ENCODE results near the gene ATAD3B. TPM values are rescaled to one million over a fixed set of nuclear protein-coding genes. Genes with fewer than 3 reads are reported as not detected.

The ATAD3B gene
- polyA plus RNA-seq, 2 of the 4 experiments (the other 2 are of a cell fraction), result 0.21 to 0.99 TPM

- DNase-seq (ENCODE audit: low read depth in 1 of 2, low spot score in 1 of 2) (no peak), FAIRE-seq (no peak), ATAC-seq (no peak)
- POLR2A ChIA-PET, result no interaction called here
- Histone ChIP-seq H3K4me3 (no peak overlapping the region), H3K4me1 (no peaks in the 10 kb centered on the region), H3K27ac (no peak overlapping the region), H3K4me2 (no peak overlapping the region), H3K9me3 (no peaks in the 10 kb centered on the region)
- no CpG with 5 or more reads among the region's 18 CpGs for whole genome bisulfite sequencing (ENCODE audit: missing lambda C conversion rate)
- CTCF ChIA-PET, result no interaction called here
- TF ChIP-seq MAZ (IDR thresholded peaks at IDR 0.05; ENCODE audit: borderline replicate concordance, low read depth, low read length) (no peak), JUN (IDR thresholded peaks at IDR 0.05) (no peak), RAD21 (conservative IDR thresholded peaks at IDR 0.05 in 1 of 2, IDR thresholded peaks at IDR 0.05 in 1 of 2) (no peak), RNF2 (IDR thresholded peaks at IDR 0.05; ENCODE audit: borderline replicate concordance, low read depth) (no peak)
Measured at GRCh38 chr1:1487701-1488100, 16.1 kb downstream of the ATAD3B start.

GRCh38 chr1:1489231-1489630 is 17.7 kb downstream of the ATAD3B start:
- FAIRE-seq, result no peak
- ChIA-PET CTCF (no interaction called here), POLR2A (no interaction called here)
- DNase-seq (ENCODE audit: low read depth in 1 of 2, low spot score in 1 of 2), result no peak
- Histone ChIP-seq H3K9me3 (no peaks in the 10 kb centered on the region), H3K4me2 (no peak overlapping the region), H3K4me1 (no peaks in the 10 kb centered on the region), H3K4me3 (no peak overlapping the region), H3K27ac (no peak overlapping the region)
- no peak for ATAC-seq
- no peak for TF ChIP-seq PHF8 (IDR thresholded peaks at IDR 0.05; ENCODE audit: borderline replicate concordance, low read depth)
- no peak for TF ChIP-seq ELK1 (IDR thresholded peaks at IDR 0.05; ENCODE audit: low read depth, low read length)
- no peak for TF ChIP-seq HES2 (IDR thresholded peaks at IDR 0.05)
- WGBS (ENCODE audit: missing lambda C conversion rate), result no CpG with 5 or more reads among the region's 16 CpGs

- TF ChIP-seq CTCF (IDR thresholded peaks at IDR 0.05) (no peak), CBX8 (IDR thresholded peaks at IDR 0.05) (no peak), RNF2 (IDR thresholded peaks at IDR 0.05; ENCODE audit: borderline replicate concordance, low read depth) (no peak), CHD4 (IDR thresholded peaks at IDR 0.05; ENCODE audit: borderline replicate concordance) (no peak), PBX3 (IDR thresholded peaks at IDR 0.05) (no peak), PHF8 (IDR thresholded peaks at IDR 0.05; ENCODE audit: borderline replicate concordance, low read depth) (no peak), RFX5 (IDR thresholded peaks at IDR 0.05) (no peak), HEYL (CRISPR knock-in tag; IDR thresholded peaks at IDR 0.05) (no peak), HOXB13 (CRISPR knock-in tag; IDR thresholded peaks at IDR 0.05; ENCODE audit: low read depth) (no peak), MAZ (IDR thresholded peaks at IDR 0.05; ENCODE audit: borderline replicate concordance, low read depth, low read length) (no peak), FOSB (CRISPR knock-in tag; IDR thresholded peaks at IDR 0.05) (no peak)
- Histone ChIP-seq H3K9me3 (no peaks in the 10 kb centered on the region), H3K4me3 (no peak overlapping the region), H3K4me2 (no peak overlapping the region), H3K27ac (no peak overlapping the region), H3K4me1 (no peaks in the 10 kb centered on the region)
- DNase-seq (ENCODE audit: low read depth in 1 of 2, low spot score in 1 of 2) (no peak), FAIRE-seq (no peak), ATAC-seq (no peak)
- no CpG with 5 or more reads among the region's 19 CpGs for WGBS (ENCODE audit: missing lambda C conversion rate)
- ChIA-PET POLR2A (no interaction called here), CTCF (no interaction called here)
Measured at GRCh38 chr1:1489861-1490260, 18.3 kb downstream of the ATAD3B start.
